ENCODE results near the gene BSN.

Gene BSN

GRCh38 chr3:49671291-49672288 lies 117.3 kb downstream of the BSN start:
- peak; percentile 75 for DNase-seq
- H3K4me3 ChIP-seq (ENCODE audit: low read depth in 1 of 2, low read length in 2 of 2) = no peak overlapping the region
- no peaks in the 10 kb centered on the region for H3K9me3 ChIP-seq (ENCODE audit: insufficient read depth, low read length, severe bottlenecking)
- H3K4me2 ChIP-seq (ENCODE audit: insufficient read depth, low read length) = no peak overlapping the region
- H2AFZ ChIP-seq (ENCODE audit: low read depth, low read length) = no peak overlapping the region
- peak; percentile 90 for TF ChIP-seq CTCF (IDR thresholded peaks at IDR 0.05; ENCODE audit: borderline replicate concordance, extremely low read depth, low read length, poor library complexity, severe bottlenecking)
- no peak for TF ChIP-seq EZH2 (IDR thresholded peaks at IDR 0.05; ENCODE audit: borderline replicate concordance, low read depth, low read length, severe bottlenecking)
- H3K9ac ChIP-seq (ENCODE audit: low read depth, low read length) = no peak overlapping the region
- peaks cover 12% of the 10 kb centered on the region; the same call in 1 of the 2 replicates for H4K20me1 ChIP-seq (ENCODE audit: insufficient read depth, low read length)
- ATAC-seq (ENCODE audit: insufficient read depth, low read depth) = no peak
- peaks cover 15% of the 10 kb centered on the region for H3K36me3 ChIP-seq (ENCODE audit: insufficient read depth, low read length)
- H3K27ac ChIP-seq (ENCODE audit: low read length) = no peak overlapping the region
- no peaks in the 10 kb centered on the region for H3K27me3 ChIP-seq (ENCODE audit: insufficient read depth, low read length, poor library complexity)
- peaks cover 28% of the 10 kb centered on the region for H3K79me2 ChIP-seq (ENCODE audit: insufficient read depth, low read length)
- H3K4me1 ChIP-seq (ENCODE audit: insufficient read depth, low read length) = peaks cover 34% of the 10 kb centered on the region

GRCh38 chr3:49673121-49673714 lies 118.9 kb downstream of the BSN start:
- Histone ChIP-seq H3K36me3 (ENCODE audit: insufficient read depth, low read length) (peaks cover 32% of the 10 kb centered on the region), H3K4me2 (ENCODE audit: insufficient read depth, low read length) (peak overlapping the region; percentile 99), H3K9ac (ENCODE audit: low read depth, low read length) (peak overlapping the region; percentile 92), H3K79me2 (ENCODE audit: insufficient read depth, low read length) (peaks cover 28% of the 10 kb centered on the region), H3K27ac (ENCODE audit: low read length) (peak overlapping the region; percentile 87), H3K9me3 (ENCODE audit: insufficient read depth, low read length, severe bottlenecking) (no peaks in the 10 kb centered on the region), H4K20me1 (ENCODE audit: insufficient read depth, low read length) (peaks cover 16% of the 10 kb centered on the region; the same call in 1 of the 2 replicates), H3K4me1 (ENCODE audit: insufficient read depth, low read length) (peaks cover 34% of the 10 kb centered on the region), H3K4me3 (ENCODE audit: low read depth in 1 of 2, low read length in 2 of 2) (peak overlapping the region; percentile 72 to 97; a peak in 3 of 4 replicates), H3K27me3 (ENCODE audit: insufficient read depth, low read length, poor library complexity) (no peaks in the 10 kb centered on the region), H2AFZ (ENCODE audit: low read depth, low read length) (peak overlapping the region; percentile 81)
- no peak for ATAC-seq (ENCODE audit: insufficient read depth, low read depth)
- TF ChIP-seq CTCF (IDR thresholded peaks at IDR 0.05; ENCODE audit: borderline replicate concordance, extremely low read depth, low read length, poor library complexity, severe bottlenecking) (no peak), EZH2 (IDR thresholded peaks at IDR 0.05; ENCODE audit: borderline replicate concordance, low read depth, low read length, severe bottlenecking) (no peak)
- DNase-seq = no peak

- ATAC-seq (ENCODE audit: insufficient read depth, low read depth) (peak; percentile 86), DNase-seq (peak; percentile 99)
- Histone ChIP-seq H4K20me1 (ENCODE audit: insufficient read depth, low read length) (peaks cover 16% of the 10 kb centered on the region; the same call in 1 of the 2 replicates), H3K79me2 (ENCODE audit: insufficient read depth, low read length) (peaks cover 28% of the 10 kb centered on the region), H3K27ac (ENCODE audit: low read length) (peak within 1 kb of the TSS; percentile 87), H3K4me1 (ENCODE audit: insufficient read depth, low read length) (peaks cover 34% of the 10 kb centered on the region), H3K9ac (ENCODE audit: low read depth, low read length) (peak within 1 kb of the TSS; percentile 92), H3K36me3 (ENCODE audit: insufficient read depth, low read length) (peaks cover 39% of the 10 kb centered on the region), H3K9me3 (ENCODE audit: insufficient read depth, low read length, severe bottlenecking) (no peaks in the 10 kb centered on the region), H2AFZ (ENCODE audit: low read depth, low read length) (peak within 1 kb of the TSS; percentile 83), H3K4me3 (ENCODE audit: low read depth in 1 of 2, low read length in 2 of 2) (peak within 1 kb of the TSS; percentile 72 to 97; a peak in 3 of 4 replicates), H3K27me3 (ENCODE audit: insufficient read depth, low read length, poor library complexity) (no peaks in the 10 kb centered on the region), H3K4me2 (ENCODE audit: insufficient read depth, low read length) (peak within 1 kb of the TSS; percentile 99)
- TF ChIP-seq CTCF (IDR thresholded peaks at IDR 0.05; ENCODE audit: borderline replicate concordance, extremely low read depth, low read length, poor library complexity, severe bottlenecking) = no peak
- no peak for TF ChIP-seq EZH2 (IDR thresholded peaks at IDR 0.05; ENCODE audit: borderline replicate concordance, low read depth, low read length, severe bottlenecking)
These were observed 119.6 kb downstream of the BSN start, which contains the start of gene APEH for GRCh38 chr3:49673715-49674496. Gene APEH (plus strand): TSS chr3:49674351. CDS start chr3:49674402, 51 bp downstream.

Measured in DND-41 (cell line).